Prostate gland (tissue), 2 donors: Measurements from ENCODE around the gene KTN1.

Source experiments
- POLR2A ChIP-seq: fragments of 450-650 bp; IDR thresholded peaks from one replicate; pipeline ENCODE4 v1.6.1; 2016; ENCODE audit warnings: antibody characterized with exemption, mild to moderate bottlenecking
- TF ChIP-seq, protein P1 (sequence below), 4 experiments: fragments of 200-600 bp in 2 of 4; fragments of 450-650 bp in 2 of 4; sonication (generic) in 2 of 4; IDR thresholded peaks; 1 replicate in 3 of 4; 2 replicates in 1 of 4; pipeline ENCODE4 v1.5.1; 2016 to 2019; ENCODE audit warnings: antibody characterized with exemption in 4 of 4, mild to moderate bottlenecking in 2 of 4, moderate library complexity in 2 of 4

DNA sequence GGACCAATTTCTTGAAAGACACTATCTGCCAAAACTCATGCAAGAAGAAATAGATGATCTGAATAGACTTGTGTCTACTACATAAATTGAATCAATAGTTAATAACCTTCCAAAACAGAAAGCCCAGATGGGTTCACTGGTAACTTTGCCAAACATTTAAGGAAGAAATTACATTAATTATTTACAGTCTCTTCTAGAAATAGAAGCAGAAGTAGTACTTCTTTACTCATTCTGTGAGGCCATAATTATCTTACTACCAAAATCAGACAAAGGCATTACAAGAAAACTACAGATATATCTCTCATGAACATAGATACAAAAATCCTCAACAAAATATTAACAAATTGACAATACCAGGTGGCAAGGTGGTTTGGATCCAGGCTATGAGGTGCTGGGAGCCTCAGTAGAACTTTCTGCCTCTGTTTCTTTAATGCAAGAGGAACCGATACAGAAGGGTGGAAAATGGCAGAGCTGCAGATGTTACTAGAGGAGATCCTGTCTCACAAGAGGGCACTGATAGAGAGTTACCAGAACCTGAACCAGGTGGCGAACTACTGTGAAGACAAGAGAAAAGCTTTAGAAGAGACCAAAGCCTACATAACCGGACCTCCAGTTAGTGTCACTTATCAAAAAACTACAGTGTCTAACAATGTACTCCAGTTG lies 33.7 kb upstream of the KTN1 start:
- TF ChIP-seq, protein P1, sequence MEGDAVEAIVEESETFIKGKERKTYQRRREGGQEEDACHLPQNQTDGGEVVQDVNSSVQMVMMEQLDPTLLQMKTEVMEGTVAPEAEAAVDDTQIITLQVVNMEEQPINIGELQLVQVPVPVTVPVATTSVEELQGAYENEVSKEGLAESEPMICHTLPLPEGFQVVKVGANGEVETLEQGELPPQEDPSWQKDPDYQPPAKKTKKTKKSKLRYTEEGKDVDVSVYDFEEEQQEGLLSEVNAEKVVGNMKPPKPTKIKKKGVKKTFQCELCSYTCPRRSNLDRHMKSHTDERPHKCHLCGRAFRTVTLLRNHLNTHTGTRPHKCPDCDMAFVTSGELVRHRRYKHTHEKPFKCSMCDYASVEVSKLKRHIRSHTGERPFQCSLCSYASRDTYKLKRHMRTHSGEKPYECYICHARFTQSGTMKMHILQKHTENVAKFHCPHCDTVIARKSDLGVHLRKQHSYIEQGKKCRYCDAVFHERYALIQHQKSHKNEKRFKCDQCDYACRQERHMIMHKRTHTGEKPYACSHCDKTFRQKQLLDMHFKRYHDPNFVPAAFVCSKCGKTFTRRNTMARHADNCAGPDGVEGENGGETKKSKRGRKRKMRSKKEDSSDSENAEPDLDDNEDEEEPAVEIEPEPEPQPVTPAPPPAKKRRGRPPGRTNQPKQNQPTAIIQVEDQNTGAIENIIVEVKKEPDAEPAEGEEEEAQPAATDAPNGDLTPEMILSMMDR (IDR thresholded peaks at IDR 0.05) = no peak
- no peak for TF ChIP-seq POLR2A
